ENCODE data around the gene SLC22A5.

The SLC22A5 gene

GRCh38 chr5:132353486-132353995 lies 16.0 kb upstream of the SLC22A5 start:
- no peak overlapping the region for H3K4me3 ChIP-seq (ENCODE audit: low read depth, low read length)
- no peak for TF ChIP-seq CTCF (IDR thresholded peaks at IDR 0.05; ENCODE audit: low read depth, low read length, missing control alignments)
- in situ Hi-C loops (cut with HindIII; ENCODE audit: low sequenced_read_pairs): no loop called here
- no peak for DNase-seq (ENCODE audit: low read depth)

- in situ Hi-C loops (cut with HindIII; ENCODE audit: low sequenced_read_pairs): no loop called here
- no peak overlapping the region for H3K4me3 ChIP-seq (ENCODE audit: low read depth, low read length)
- no peak for TF ChIP-seq CTCF (IDR thresholded peaks at IDR 0.05; ENCODE audit: low read depth, low read length, missing control alignments)
- no peak for DNase-seq (ENCODE audit: low read depth)
These were observed 14.9 kb upstream of the SLC22A5 start for GRCh38 chr5:132354381-132355139.

- H3K4me3 ChIP-seq (ENCODE audit: low read depth, low read length): no peak overlapping the region
- in situ Hi-C loops (cut with HindIII; ENCODE audit: low sequenced_read_pairs): no loop called here
- no peak for DNase-seq (ENCODE audit: low read depth)
- no peak for TF ChIP-seq CTCF (IDR thresholded peaks at IDR 0.05; ENCODE audit: low read depth, low read length, missing control alignments)
These were observed 14.3 kb upstream of the SLC22A5 start for GRCh38 chr5:132355140-132355765.

- in situ Hi-C loops (cut with HindIII; ENCODE audit: low sequenced_read_pairs): no loop called here
- TF ChIP-seq CTCF (IDR thresholded peaks at IDR 0.05; ENCODE audit: low read depth, low read length, missing control alignments): no peak
- H3K4me3 ChIP-seq (ENCODE audit: low read depth, low read length): no peak overlapping the region
These were observed 10.7 kb upstream of the SLC22A5 start for GRCh38 chr5:132358775-132359174.

GRCh38 chr5:132362086-132362485 lies 7.4 kb upstream of the SLC22A5 start:
- TF ChIP-seq CTCF (IDR thresholded peaks at IDR 0.05; ENCODE audit: low read depth, low read length, missing control alignments): no peak
- in situ Hi-C loops (cut with HindIII; ENCODE audit: low sequenced_read_pairs): no loop called here
- DNase-seq (ENCODE audit: low read depth): no peak
- H3K4me3 ChIP-seq (ENCODE audit: low read depth, low read length): no peak overlapping the region

More at GRCh38 chr5:132358775-132359174, 10.7 kb upstream of the SLC22A5 start:
- DNase-seq (ENCODE audit: low read depth): no peak

- DNase-seq (ENCODE audit: low read depth): peak; percentile 57
- no peak overlapping the region for H3K4me3 ChIP-seq (ENCODE audit: low read depth, low read length)
- in situ Hi-C loops (cut with HindIII; ENCODE audit: low sequenced_read_pairs): no loop called here
- TF ChIP-seq CTCF (IDR thresholded peaks at IDR 0.05; ENCODE audit: low read depth, low read length, missing control alignments): no peak
These were observed 5.9 kb upstream of the SLC22A5 start for GRCh38 chr5:132363431-132364112.

Data from astrocyte of the cerebellum (primary cell).